Measurements from ENCODE around the gene BRD7. TPM values are rescaled to one million over a fixed set of nuclear protein-coding genes. Genes with fewer than 3 reads are reported as not detected.
A peak's percentile ranks its signal among the peaks of the same experiment; 100 is the strongest.

The BRD7 gene
- total and polyA plus RNA-seq, 2 of the 13 experiments (the other 11 are each of a cell fraction or from before 2014, with no cell fraction given), result 82.3 to 149 TPM

GRCh38 chr16:50301626-50302471, 66.9 kb downstream of the BRD7 start (continued):
- TF ChIP-seq HMGA1 (CRISPR knock-in tag; conservative IDR thresholded peaks at IDR 0.05), result no peak
- peak; percentile 38; the same call in 1 of the 2 replicates for TF ChIP-seq ZNF446 (CRISPR knock-in tag; IDR thresholded peaks at IDR 0.05)
- no peak for TF ChIP-seq ZNF235 (CRISPR knock-in tag; IDR thresholded peaks at IDR 0.05; ENCODE audit: borderline replicate concordance)
- 0 out of 2 replicates have a peak, but pooled peaks have one; percentile 3 for TF ChIP-seq CEBPB (IDR thresholded peaks at IDR 0.05; ENCODE audit: borderline replicate concordance, low read depth, low read length)

GRCh38 chr16:50300942-50301625, 67.7 kb downstream of the BRD7 start:
- no peak for ATAC-seq
- no peaks in the 10 kb centered on the region for H3K36me3 ChIP-seq (replicated peaks in 1 of 2; ENCODE audit: control insufficient read depth in 1 of 2, insufficient read depth in 2 of 2, low read length in 2 of 2)
- H3K9me3 ChIP-seq (ENCODE audit: low read length), result no peaks in the 10 kb centered on the region
- peak overlapping the region; percentile 66 for H3K4me2 ChIP-seq (ENCODE audit: low read depth, low read length)
- peaks cover 0 to 4% of the 10 kb centered on the region in 2 experiments; a peak in 1 of 5 replicates for H3K27me3 ChIP-seq (ENCODE audit: control insufficient read depth in 1 of 2, insufficient read depth in 2 of 2, low read length in 2 of 2)
- H3K9ac ChIP-seq (ENCODE audit: insufficient read depth, low read depth, low read length), result no peak overlapping the region
- ChIA-PET CTCF (ENCODE audit: low intra/inter-chr PET ratio, low total read pairs) (no interaction called here), POLR2A (no interaction called here)
- H3K79me2 ChIP-seq (ENCODE audit: insufficient read depth, low read length), result no peaks in the 10 kb centered on the region
- FAIRE-seq, result no peak
- H3K4me1 ChIP-seq (ENCODE audit: insufficient read depth, low read length), result peaks cover 66% of the 10 kb centered on the region
- H2AFZ ChIP-seq (ENCODE audit: low read length), result no peak overlapping the region
- peak overlapping the region in 1 of 3 experiments; percentile 55; a peak in 2 of 6 replicates for H3K4me3 ChIP-seq (replicated peaks in 1 of 3; ENCODE audit: insufficient read depth in 1 of 3, low read depth in 2 of 3, low read length in 3 of 3)
- H3K27ac ChIP-seq (ENCODE audit: extremely low read length, insufficient read depth, low read length), result no peak overlapping the region
- intact Hi-C loops (cut with micrococcal nuclease; ENCODE audit: unreplicated experiment), result loop anchor here (5.0 kb wide), 1 partner anchor 44 kb away; no protein-coding TSS in a partner anchor
- DNase-seq (ENCODE audit: low spot score), result no peak
- WGBS (ENCODE audit: low lambda C conversion rate), result 77% methylated on average over 23 of the region's 23 CpGs
- H4K20me1 ChIP-seq (ENCODE audit: insufficient read depth, low read length), result no peaks in the 10 kb centered on the region
- BruUV-seq (replicated peaks), result no TSS peak
- in situ Hi-C loops (cut with HindIII; ENCODE audit: extremely low pct_ligation_motif_present, low pct_unique_long_range_greater_than_20kb), result loop anchor here (5.0 kb wide), 1 partner anchor 34 kb away; the partner anchor contains the start of gene ADCY7
- TF ChIP-seq ZNF768 (CRISPR knock-in tag; IDR thresholded peaks at IDR 0.05) (peak; percentile 99), ZFY (CRISPR knock-in tag; IDR thresholded peaks at IDR 0.05) (no peak), SNRNP70 (IDR thresholded peaks at IDR 0.05; ENCODE audit: low read depth, low read length) (no peak), NFYC (CRISPR knock-in tag; IDR thresholded peaks at IDR 0.05) (no peak), ZSCAN21 (CRISPR knock-in tag; IDR thresholded peaks at IDR 0.05; ENCODE audit: borderline replicate concordance) (no peak), ZBTB10 (CRISPR knock-in tag; IDR thresholded peaks at IDR 0.05; ENCODE audit: borderline replicate concordance) (no peak), HNF4A (CRISPR knock-in tag; IDR thresholded peaks at IDR 0.05) (no peak), KLF9 (CRISPR knock-in tag; IDR thresholded peaks at IDR 0.05; ENCODE audit: low read depth) (no peak), ZMYM4 (CRISPR knock-in tag; IDR thresholded peaks at IDR 0.05) (no peak), ZMYM3 (CRISPR knock-in tag; IDR thresholded peaks at IDR 0.05) (0 out of 2 replicates have a peak, but pooled peaks have one; percentile 16), HMGA1 (CRISPR knock-in tag; conservative IDR thresholded peaks at IDR 0.05) (no peak), ZNF292 (CRISPR knock-in tag; IDR thresholded peaks at IDR 0.05; ENCODE audit: borderline replicate concordance, low read depth) (0 out of 2 replicates have a peak, but pooled peaks have one; percentile 11), BHLHE40 (IDR thresholded peaks at IDR 0.05; ENCODE audit: low read length) (no peak), CERS6 (CRISPR knock-in tag; IDR thresholded peaks at IDR 0.05) (no peak), NAIF1 (CRISPR knock-in tag; IDR thresholded peaks at IDR 0.05; ENCODE audit: borderline replicate concordance) (no peak)

Measured in HepG2 (cell line).